ENCODE measurements around the gene H1-8.
"Not testable (repeated sequence)": the region's sequence is repeated elsewhere in the genome, so short reads cannot be mapped to it uniquely, and the experiment has no call there.

Gene H1-8

GRCh38 chr3:129539206-129539605, 3.8 kb upstream of the H1-8 start:
- Histone ChIP-seq H3K36me3 (no peaks in the 10 kb centered on the region), H3K4me1 (ENCODE audit: control insufficient read depth in 1 of 2, insufficient read depth in 1 of 2, low read depth in 1 of 2, low read length in 1 of 2) (no peaks in the 10 kb centered on the region), H3K27ac (no peak overlapping the region), H3K4me3 (ENCODE audit: low read depth in 1 of 2, low read length in 1 of 2) (no peak overlapping the region), H3K9me3 (no peaks in the 10 kb centered on the region), H3K27me3 (no peaks in the 10 kb centered on the region)
- TF ChIP-seq CTCF (IDR thresholded peaks at IDR 0.05): no peak

DNA sequence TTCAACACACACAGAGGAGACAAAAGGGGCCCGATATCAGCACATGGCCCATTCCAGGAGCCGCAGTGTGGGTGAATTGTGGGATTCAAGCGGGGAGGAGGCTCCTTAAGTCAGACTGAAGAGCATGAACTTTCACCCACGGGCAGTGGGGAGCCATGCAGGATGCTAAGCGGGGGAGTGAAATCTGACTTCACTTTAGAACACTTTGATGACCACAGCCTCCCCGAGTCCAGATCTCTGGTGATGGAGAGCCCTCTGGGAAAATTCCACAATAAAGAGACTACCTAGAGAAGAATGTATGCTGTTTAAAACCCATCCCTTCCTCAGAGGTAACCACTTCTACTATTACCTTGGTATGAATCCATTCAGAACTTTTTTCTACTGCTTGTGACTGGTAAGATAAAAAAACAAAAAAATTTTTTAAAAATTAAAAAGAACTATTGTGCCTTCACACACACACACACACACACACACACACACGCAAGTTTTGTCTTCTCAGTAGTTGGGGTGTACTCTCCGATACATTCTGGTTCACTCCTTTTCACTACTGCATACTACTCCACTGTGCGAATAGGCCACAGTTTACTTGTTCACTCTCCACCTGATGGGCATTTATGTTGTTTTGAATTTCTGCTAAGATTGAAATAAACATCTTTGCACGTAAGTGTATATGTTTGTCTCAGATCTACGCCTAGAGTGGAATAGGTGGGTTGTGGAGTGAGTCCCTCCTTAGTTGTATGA, 2.0 kb upstream of the H1-8 start:
- no peak for TF ChIP-seq CTCF (IDR thresholded peaks at IDR 0.05)
- no peaks in the 10 kb centered on the region for H3K36me3 ChIP-seq
- no peaks in the 10 kb centered on the region for H3K27me3 ChIP-seq
- no peaks in the 10 kb centered on the region for H3K4me1 ChIP-seq (ENCODE audit: control insufficient read depth in 1 of 2, insufficient read depth in 1 of 2, low read depth in 1 of 2, low read length in 1 of 2)
- H3K9me3 ChIP-seq: no peaks in the 10 kb centered on the region
- H3K4me3 ChIP-seq (ENCODE audit: low read depth in 1 of 2, low read length in 1 of 2): no peak overlapping the region
- no peak overlapping the region for H3K27ac ChIP-seq

DNA sequence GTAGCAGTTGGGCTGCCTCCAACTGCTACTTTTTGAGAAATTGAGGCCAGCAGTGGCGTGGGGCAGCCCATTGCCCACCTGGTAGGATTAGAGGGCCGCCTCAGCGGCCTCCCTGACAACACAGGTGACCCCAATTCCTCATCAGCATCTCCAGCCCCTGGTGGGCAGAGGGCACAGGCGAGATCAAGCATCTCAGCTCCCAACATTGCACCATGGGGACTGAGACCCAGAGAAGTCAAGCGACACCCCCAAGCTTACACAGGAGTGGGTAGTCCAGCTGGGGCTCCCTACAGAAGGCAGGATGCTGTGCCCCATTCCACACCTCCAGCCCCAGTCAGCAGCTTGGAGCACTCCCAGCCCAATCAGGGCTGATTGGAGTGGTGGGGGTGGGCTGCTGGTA, 228 bp upstream of the H1-8 start:
- Histone ChIP-seq H3K4me1 (ENCODE audit: control insufficient read depth in 1 of 2, insufficient read depth in 1 of 2, low read depth in 1 of 2, low read length in 1 of 2) (no peaks in the 10 kb centered on the region), H3K4me3 (ENCODE audit: low read depth in 1 of 2, low read length in 1 of 2) (no peak overlapping the region), H3K9me3 (no peaks in the 10 kb centered on the region), H3K36me3 (no peaks in the 10 kb centered on the region), H3K27ac (no peak overlapping the region), H3K27me3 (no peaks in the 10 kb centered on the region)
- no peak for TF ChIP-seq CTCF (IDR thresholded peaks at IDR 0.05)

DNA sequence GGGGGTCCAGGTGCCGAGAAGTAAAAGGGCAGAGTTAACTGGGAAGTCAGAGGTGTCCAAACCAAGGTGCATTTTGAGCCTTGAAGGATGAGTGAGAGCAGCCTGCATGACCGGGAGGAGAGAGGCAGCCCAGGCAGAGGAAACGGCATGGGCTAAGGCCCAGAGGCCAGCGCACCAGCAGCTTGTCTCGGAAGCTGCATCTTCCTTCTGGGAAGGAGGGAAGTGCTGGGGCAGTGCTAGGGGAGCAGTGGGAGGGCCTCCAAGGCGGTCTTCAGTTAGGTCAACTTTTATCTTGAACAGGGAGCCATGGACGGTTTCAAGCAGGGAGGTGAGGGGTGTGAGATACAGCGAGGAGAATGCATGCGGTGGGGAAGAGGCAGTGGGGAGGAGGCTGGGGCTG, 1.0 kb downstream of the H1-8 start:
- H3K27me3 ChIP-seq: no peaks in the 10 kb centered on the region
- H3K9me3 ChIP-seq: no peaks in the 10 kb centered on the region
- H3K4me3 ChIP-seq (ENCODE audit: low read depth in 1 of 2, low read length in 1 of 2): no peak overlapping the region
- TF ChIP-seq CTCF (IDR thresholded peaks at IDR 0.05): no peak
- H3K27ac ChIP-seq: no peak overlapping the region
- no peaks in the 10 kb centered on the region for H3K4me1 ChIP-seq (ENCODE audit: control insufficient read depth in 1 of 2, insufficient read depth in 1 of 2, low read depth in 1 of 2, low read length in 1 of 2)
- H3K36me3 ChIP-seq: no peaks in the 10 kb centered on the region

DNA sequence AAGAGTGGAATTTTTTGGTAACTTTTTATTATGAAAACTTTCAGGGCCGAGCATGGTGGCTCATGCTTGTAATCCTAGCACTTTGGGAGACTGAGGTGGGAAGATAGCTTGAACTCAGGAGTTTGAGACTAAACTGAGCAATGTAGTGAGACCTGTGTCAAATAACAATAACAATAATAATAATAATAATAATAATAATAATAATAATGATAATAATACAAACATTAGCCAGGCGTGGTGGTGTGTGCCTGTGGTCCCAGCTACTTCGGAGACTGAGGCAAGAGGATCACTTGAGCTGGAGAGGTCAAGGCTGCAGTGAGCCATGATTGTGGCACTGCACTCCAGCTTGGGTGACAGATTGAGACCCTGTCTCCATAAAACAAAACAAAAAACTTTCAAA, 3.0 kb downstream of the H1-8 start:
- not testable (repeated sequence) for H3K4me3 ChIP-seq (ENCODE audit: low read depth in 1 of 2, low read length in 1 of 2); H3K36me3 ChIP-seq; H3K27ac ChIP-seq

DNA sequence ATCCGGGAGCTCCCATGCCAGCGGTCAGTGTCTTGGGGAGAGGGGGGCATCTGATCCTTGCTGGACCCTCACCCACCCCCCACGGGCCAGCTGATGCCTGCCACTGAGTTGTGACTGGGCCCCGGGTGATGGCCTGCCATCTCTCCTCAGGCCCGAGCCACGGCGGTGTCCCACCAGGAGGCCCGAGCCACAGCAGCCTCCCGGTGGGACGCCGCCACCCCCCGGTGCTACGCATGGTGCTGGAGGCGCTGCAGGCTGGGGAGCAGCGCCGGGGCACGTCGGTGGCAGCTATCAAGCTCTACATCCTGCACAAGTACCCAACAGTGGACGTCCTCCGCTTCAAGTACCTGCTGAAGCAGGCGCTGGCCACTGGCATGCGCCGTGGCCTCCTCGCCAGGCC, 4.3 kb downstream of the H1-8 start:
- no peaks in the 10 kb centered on the region for H3K27me3 ChIP-seq
- no peaks in the 10 kb centered on the region for H3K36me3 ChIP-seq
- TF ChIP-seq CTCF (IDR thresholded peaks at IDR 0.05): no peak
- H3K27ac ChIP-seq: no peak overlapping the region
- H3K4me1 ChIP-seq (ENCODE audit: control insufficient read depth in 1 of 2, insufficient read depth in 1 of 2, low read depth in 1 of 2, low read length in 1 of 2): no peaks in the 10 kb centered on the region
- H3K4me3 ChIP-seq (ENCODE audit: low read depth in 1 of 2, low read length in 1 of 2): no peak overlapping the region
- H3K9me3 ChIP-seq: no peaks in the 10 kb centered on the region

More for the DNA sequence above, 3.0 kb downstream of the H1-8 start:
- H3K4me1 ChIP-seq (ENCODE audit: control insufficient read depth in 1 of 2, insufficient read depth in 1 of 2, low read depth in 1 of 2, low read length in 1 of 2); H3K27me3 ChIP-seq; H3K9me3 ChIP-seq: not testable (repeated sequence)
